GM12874 (cell line): Measurements from ENCODE around the gene ATXN7L3B.
A peak's percentile ranks its signal among the peaks of the same experiment; 100 is the strongest.

Experiments
- CTCF ChIP-seq: IDR thresholded peaks from 2 replicates; pipeline ENCODE4 v1.5.1; 2011; ENCODE audit warnings: low read depth, mild to moderate bottlenecking, control low read depth, low read length, moderate library complexity; ENCODE audit not compliant: insufficient read depth

The ATXN7L3B gene

GRCh38 chr12:74514098-74514872 is 23.4 kb upstream of the ATXN7L3B start:
- TF ChIP-seq CTCF = no peak

- no peak for TF ChIP-seq CTCF
Observed at GRCh38 chr12:74515849-74516248, 21.8 kb upstream of the ATXN7L3B start.

GRCh38 chr12:74526535-74526934 is 11.1 kb upstream of the ATXN7L3B start:
- no peak for TF ChIP-seq CTCF

GRCh38 chr12:74527491-74527890 is 10.1 kb upstream of the ATXN7L3B start:
- no peak for TF ChIP-seq CTCF

- no peak for TF ChIP-seq CTCF
Observed at GRCh38 chr12:74530676-74531075, 7.0 kb upstream of the ATXN7L3B start.

GRCh38 chr12:74535536-74535935 is 2.1 kb upstream of the ATXN7L3B start:
- no peak for TF ChIP-seq CTCF

- peak; percentile 36 for TF ChIP-seq CTCF
Observed at GRCh38 chr12:74537126-74537706, 419 bp upstream of the ATXN7L3B start.
